CD14-positive monocyte (primary cell): ENCODE results near the gene SYTL2. TPM values are rescaled to one million over a fixed set of nuclear protein-coding genes. Genes with fewer than 3 reads are reported as not detected.

Experiments
- DNase-seq, 3 donors: peaks; one replicate each; pipeline ENCODE4 v3.0.0-alpha.2; 2011 to 2022
- H2AFZ ChIP-seq: 2 replicates; pipeline ENCODE4 v1.6.0; 2012; ENCODE audit warnings: mild to moderate bottlenecking, low read depth, low read length, inconsistent platforms; ENCODE audit not compliant: insufficient read depth, poor library complexity, severe bottlenecking
- H3K27ac ChIP-seq, 2 donors: 1 replicate in 1 of 2; 2 replicates in 1 of 2; pipeline ENCODE4 v1.5.1; 2012 to 2013; ENCODE audit warnings: low read length in 2 of 2, control low read depth in 1 of 2, inconsistent platforms in 1 of 2, low read depth in 1 of 2, mild to moderate bottlenecking in 1 of 2
- H3K27me3 ChIP-seq, 2 donors: one replicate each; pipeline versions ENCODE4 v1.6.0 to v1.6.1; 2011 to 2013; ENCODE audit warnings: low read length in 2 of 2; ENCODE audit not compliant: control insufficient read depth in 2 of 2, insufficient read depth in 2 of 2
- H3K36me3 ChIP-seq, 2 donors: replicated peaks in 1 of 2; 1 replicate in 1 of 2; 2 replicates in 1 of 2; pipeline versions ENCODE4 v1.5.1 to v1.6.1; 2012 to 2013; ENCODE audit warnings: low read length in 2 of 2, control low read depth in 1 of 2, inconsistent platforms in 1 of 2, mild to moderate bottlenecking in 1 of 2; ENCODE audit not compliant: insufficient read depth in 2 of 2, control insufficient read depth in 1 of 2
- H3K4me1 ChIP-seq, 2 donors: 1 replicate in 1 of 2; 2 replicates in 1 of 2; pipeline versions ENCODE4 v1.5.1 to v1.6.1; 2012 to 2013; ENCODE audit warnings: low read length in 2 of 2, control low read depth in 1 of 2, inconsistent platforms in 1 of 2, mild to moderate bottlenecking in 1 of 2, moderate library complexity in 1 of 2; ENCODE audit not compliant: insufficient read depth in 2 of 2, control insufficient read depth in 1 of 2
- H3K4me2 ChIP-seq: replicated peaks from 2 replicates; pipeline ENCODE3; 2012; ENCODE audit warnings: low read length, moderate library complexity, mild to moderate bottlenecking; ENCODE audit not compliant: poor library complexity, severe bottlenecking; ENCODE audit errors: extremely low read depth
- H3K4me3 ChIP-seq, 3 experiments: fragments of 200-600 bp in 1 of 3; sonication (generic) in 1 of 3; replicated peaks in 1 of 3; 1 replicate in 2 of 3; 2 replicates in 1 of 3; pipeline ENCODE4 v1.5.1; 2011 to 2013; ENCODE audit warnings: low read length in 3 of 3, mild to moderate bottlenecking in 3 of 3, control low read depth in 2 of 3, low read depth in 2 of 3, inconsistent platforms in 1 of 3, moderate library complexity in 1 of 3
- H3K79me2 ChIP-seq: 2 replicates; pipeline ENCODE4 v1.6.0; 2012; ENCODE audit warnings: mild to moderate bottlenecking, control low read depth, inconsistent platforms, low read length, moderate library complexity; ENCODE audit not compliant: insufficient read depth
- H3K9ac ChIP-seq: 2 replicates; pipeline ENCODE4 v1.6.0; 2017; ENCODE audit warnings: low read length, mild to moderate bottlenecking; ENCODE audit not compliant: insufficient read depth, poor library complexity, severe bottlenecking
- H3K9me3 ChIP-seq, 2 donors: replicated peaks in 1 of 2; 1 replicate in 1 of 2; 2 replicates in 1 of 2; pipeline versions ENCODE4 v1.5.1 to v1.6.1; 2012 to 2013; ENCODE audit warnings: low read length in 2 of 2, control low read depth in 1 of 2; ENCODE audit not compliant: control insufficient read depth in 1 of 2, insufficient read depth in 1 of 2
- H4K20me1 ChIP-seq: 2 replicates; pipeline ENCODE4 v1.6.0; 2012; ENCODE audit warnings: mild to moderate bottlenecking, low read length, control low read depth, moderate library complexity; ENCODE audit not compliant: insufficient read depth
- H3K27ac Mint-ChIP-seq, 7 donors: one replicate each; pipeline ENCODE4 v1.8.0; 2020; ENCODE audit warnings: mild to moderate bottlenecking in 7 of 7, mixed read lengths in 7 of 7, moderate library complexity in 6 of 7, inconsistent platforms in 2 of 7
- H3K27me3 Mint-ChIP-seq, 3 donors: one replicate each; pipeline ENCODE4 v1.8.0; 2021 to 2022; ENCODE audit warnings: low read depth in 3 of 3, mild to moderate bottlenecking in 3 of 3, mixed read lengths in 3 of 3, moderate library complexity in 3 of 3, inconsistent platforms in 1 of 3
- H3K36me3 Mint-ChIP-seq, 2 donors: one replicate each; pipeline ENCODE4 v1.8.0; 2020; ENCODE audit warnings: mixed read lengths in 2 of 2, inconsistent platforms in 1 of 2, mild to moderate bottlenecking in 1 of 2
- H3K4me1 Mint-ChIP-seq: one replicate; pipeline ENCODE4 v1.8.0; 2020; ENCODE audit warnings: mild to moderate bottlenecking, mixed read lengths
- H3K4me3 Mint-ChIP-seq, 2 donors: one replicate each; pipeline ENCODE4 v1.8.0; 2020; ENCODE audit warnings: mild to moderate bottlenecking in 2 of 2, mixed read lengths in 2 of 2, moderate library complexity in 1 of 2
- H3K9me3 Mint-ChIP-seq, 7 donors: one replicate each; pipeline ENCODE4 v1.8.0; 2020 to 2022; ENCODE audit warnings: mixed read lengths in 7 of 7, mild to moderate bottlenecking in 6 of 7, moderate library complexity in 6 of 7, inconsistent platforms in 2 of 7
- WGBS: methylation state at CpG from one replicate; pipeline ENCODE4 v1.1.5; 2013; ENCODE audit warnings: missing lambda C conversion rate; ENCODE audit not compliant: insufficient coverage; 5-methylcytosine and 5-hydroxymethylcytosine counted together
- intact Hi-C, 2 donors: fragments of 100-400 bp; cut with micrococcal nuclease; formaldehyde crosslinking; loops; one replicate each; pipeline versions ENCODE4 v1.15.0 to v1.15.1; 2023
- polyA plus RNA-seq, 3 donors: library from polyadenylated mRNA; depleted of rRNA in 1 of 3; unstranded in 2 of 3; stranded (reverse) in 1 of 3; fragments of 300-500 nt in 2 of 3; fragments of >200 nt in 1 of 3; fragmentation: Illumina TruSeq in 2 of 3; gene quantifications; 1 replicate in 2 of 3; 2 replicates in 1 of 3; pipeline ENCODE4 v1.2.3, GENCODE V29; 2012 to 2021
- TF ChIP-seq, protein P1 (sequence below): fragments of 200-600 bp; IDR thresholded peaks from one replicate; pipeline ENCODE4 v1.8.0; 2022; ENCODE audit warnings: antibody characterized with exemption, mild to moderate bottlenecking

Gene SYTL2
- polyA plus RNA-seq, 3 donors: 0.30 to 0.48 (median 0.34) TPM

DNA sequence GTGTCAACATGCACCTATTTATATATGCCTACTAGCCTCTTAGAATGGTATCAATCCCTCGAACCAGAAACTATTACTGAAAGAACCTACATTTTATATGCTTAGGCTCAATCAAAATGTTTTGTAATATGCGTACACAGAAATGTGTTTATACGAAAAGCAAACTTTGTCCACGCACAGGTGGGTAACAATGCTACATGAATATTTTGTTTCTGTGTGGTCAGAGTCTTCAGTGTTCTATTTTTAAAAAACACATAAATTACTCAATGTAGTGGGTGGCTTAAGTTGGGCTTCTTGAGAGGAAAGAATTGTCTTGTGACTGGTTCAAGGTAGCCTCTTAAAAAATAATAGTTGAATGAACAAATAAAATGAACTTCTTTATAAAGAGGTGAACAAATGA lies 46.1 kb downstream of the SYTL2 start:
- intact Hi-C loops: no loop called here
- WGBS: no CpG with 5 or more reads among the region's 4 CpGs
- H3K27me3 Mint-ChIP-seq: peaks cover 0 to 1% (median 0%) of the 10 kb centered on the region in 3 donors
- H3K79me2 ChIP-seq: no peaks in the 10 kb centered on the region
- H3K4me2 ChIP-seq: no peak overlapping the region
- no peak overlapping the region for H3K4me3 Mint-ChIP-seq
- peaks cover 0 to 3% (median 0%) of the 10 kb centered on the region in 7 donors for H3K9me3 Mint-ChIP-seq
- TF ChIP-seq, protein P1, sequence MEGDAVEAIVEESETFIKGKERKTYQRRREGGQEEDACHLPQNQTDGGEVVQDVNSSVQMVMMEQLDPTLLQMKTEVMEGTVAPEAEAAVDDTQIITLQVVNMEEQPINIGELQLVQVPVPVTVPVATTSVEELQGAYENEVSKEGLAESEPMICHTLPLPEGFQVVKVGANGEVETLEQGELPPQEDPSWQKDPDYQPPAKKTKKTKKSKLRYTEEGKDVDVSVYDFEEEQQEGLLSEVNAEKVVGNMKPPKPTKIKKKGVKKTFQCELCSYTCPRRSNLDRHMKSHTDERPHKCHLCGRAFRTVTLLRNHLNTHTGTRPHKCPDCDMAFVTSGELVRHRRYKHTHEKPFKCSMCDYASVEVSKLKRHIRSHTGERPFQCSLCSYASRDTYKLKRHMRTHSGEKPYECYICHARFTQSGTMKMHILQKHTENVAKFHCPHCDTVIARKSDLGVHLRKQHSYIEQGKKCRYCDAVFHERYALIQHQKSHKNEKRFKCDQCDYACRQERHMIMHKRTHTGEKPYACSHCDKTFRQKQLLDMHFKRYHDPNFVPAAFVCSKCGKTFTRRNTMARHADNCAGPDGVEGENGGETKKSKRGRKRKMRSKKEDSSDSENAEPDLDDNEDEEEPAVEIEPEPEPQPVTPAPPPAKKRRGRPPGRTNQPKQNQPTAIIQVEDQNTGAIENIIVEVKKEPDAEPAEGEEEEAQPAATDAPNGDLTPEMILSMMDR: no peak
- no peaks in the 10 kb centered on the region for H3K27me3 ChIP-seq
- no peak overlapping the region for H3K27ac Mint-ChIP-seq
- H4K20me1 ChIP-seq: no peaks in the 10 kb centered on the region
- H2AFZ ChIP-seq: no peak overlapping the region
- peaks cover 4% of the 10 kb centered on the region for H3K4me1 Mint-ChIP-seq
- no peak overlapping the region for H3K9ac ChIP-seq
- no peak overlapping the region for H3K4me3 ChIP-seq
- DNase-seq: no peak
- H3K9me3 ChIP-seq: no peaks in the 10 kb centered on the region
- H3K36me3 Mint-ChIP-seq: no peaks in the 10 kb centered on the region
- H3K27ac ChIP-seq: no peak overlapping the region
- H3K4me1 ChIP-seq: no peaks in the 10 kb centered on the region
- H3K36me3 ChIP-seq: no peaks in the 10 kb centered on the region

DNA sequence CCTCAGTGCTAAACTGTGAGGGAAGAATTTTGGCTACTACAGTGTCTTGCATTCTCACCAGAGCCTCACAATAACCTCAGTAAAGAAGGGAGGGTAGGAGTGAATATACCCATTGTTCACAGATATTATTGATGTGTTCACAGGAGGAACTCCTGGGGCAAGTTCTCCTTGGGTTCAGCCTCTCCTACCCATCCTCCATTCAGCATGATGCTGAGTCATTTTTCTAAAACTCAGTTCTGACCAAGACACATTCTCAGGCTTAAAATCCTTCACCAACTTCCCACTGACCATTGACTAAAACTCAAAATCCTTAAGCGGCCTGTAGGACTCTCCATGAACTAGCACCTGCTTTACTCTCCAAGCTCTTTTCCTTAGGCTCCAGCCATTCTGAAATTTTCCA lies 48.7 kb downstream of the SYTL2 start:
- H4K20me1 ChIP-seq: no peaks in the 10 kb centered on the region
- peaks cover 7% of the 10 kb centered on the region for H3K4me1 Mint-ChIP-seq
- DNase-seq: no peak
- H3K4me3 ChIP-seq: no peak overlapping the region
- no peaks in the 10 kb centered on the region for H3K79me2 ChIP-seq
- no peak overlapping the region for H3K9ac ChIP-seq
- intact Hi-C loops: no loop called here
- TF ChIP-seq, protein P1: no peak
- no peaks in the 10 kb centered on the region for H3K27me3 ChIP-seq
- no peaks in the 10 kb centered on the region for H3K9me3 ChIP-seq
- WGBS: 100% methylated on average over 1 of the region's 1 CpG
- no peak overlapping the region for H3K4me3 Mint-ChIP-seq
- peaks cover 0 to 1% (median 0%) of the 10 kb centered on the region in 3 donors for H3K27me3 Mint-ChIP-seq
- H2AFZ ChIP-seq: no peak overlapping the region
- H3K27ac Mint-ChIP-seq: no peak overlapping the region
- H3K36me3 ChIP-seq: no peaks in the 10 kb centered on the region
- no peaks in the 10 kb centered on the region for H3K4me1 ChIP-seq
- no peaks in the 10 kb centered on the region for H3K36me3 Mint-ChIP-seq
- no peaks in the 10 kb centered on the region for H3K9me3 Mint-ChIP-seq
- no peak overlapping the region for H3K4me2 ChIP-seq
- no peak overlapping the region for H3K27ac ChIP-seq
